Sigmoid colon (tissue), 7 donors: Measurements from ENCODE around the gene TCEANC2. TPM values are rescaled to one million over a fixed set of nuclear protein-coding genes. Genes with fewer than 3 reads are reported as not detected.

Experiments used
- DNase-seq: peaks from one replicate; pipeline ENCODE4 v3.0.0-alpha.2; 2019
- H3K27ac ChIP-seq, 4 donors: fragments of 200-600 bp; sonication (generic); one replicate each; pipeline ENCODE4 v1.5.1; 2016 to 2019; ENCODE audit warnings: mild to moderate bottlenecking in 1 of 4
- H3K27me3 ChIP-seq, 3 donors: fragments of 200-600 bp; sonication (generic); one replicate each; pipeline ENCODE4 v1.5.1; 2019; ENCODE audit warnings: mild to moderate bottlenecking in 1 of 3
- H3K36me3 ChIP-seq, 4 donors: fragments of 200-600 bp; sonication (generic); one replicate each; pipeline ENCODE4 v1.5.1; 2016 to 2019
- H3K4me1 ChIP-seq, 4 donors: fragments of 200-600 bp; sonication (generic); one replicate each; pipeline ENCODE4 v1.5.1; 2017 to 2019
- H3K4me3 ChIP-seq, 4 donors: fragments of 200-600 bp; sonication (generic); one replicate each; pipeline ENCODE4 v1.5.1; 2017 to 2019; ENCODE audit warnings: mild to moderate bottlenecking in 2 of 4, moderate library complexity in 1 of 4
- H3K9me3 ChIP-seq, 4 donors: fragments of 200-600 bp in 3 of 4; sonication (generic) in 3 of 4; one replicate each; pipeline versions ENCODE4 v1.5.1 to v1.6.1; 2013 to 2019
- CTCF ChIP-seq, 4 experiments: fragments of 450-650 bp in 3 of 4; fragments of 200-600 bp in 1 of 4; IDR thresholded peaks; one replicate each; pipeline ENCODE4 v1.5.1; 2016 to 2019; ENCODE audit warnings: antibody characterized with exemption in 4 of 4, mild to moderate bottlenecking in 3 of 4, moderate library complexity in 2 of 4
- EP300 ChIP-seq, 4 donors: sonication (generic); formaldehyde crosslinking; IDR thresholded peaks; one replicate each; pipeline ENCODE4 v1.6.1; 2017; ENCODE audit warnings: antibody characterized with exemption in 4 of 4
- POLR2A ChIP-seq, 2 donors: fragments of 450-650 bp; IDR thresholded peaks; one replicate each; pipeline ENCODE4 v1.6.1; 2016; ENCODE audit warnings: antibody characterized with exemption in 2 of 2, mild to moderate bottlenecking in 2 of 2, moderate library complexity in 2 of 2
- POLR2AphosphoS5 ChIP-seq, 4 donors: sonication (generic); formaldehyde crosslinking; IDR thresholded peaks; one replicate each; pipeline ENCODE4 v1.6.1; 2017; ENCODE audit warnings: antibody characterized with exemption in 4 of 4
- WGBS, 2 donors: extraction: QIAGEN DNeasy Blood & Tissue Kit; methylation state at CpG; one replicate each; pipeline ENCODE4 v1.1.7; 2013; 5-methylcytosine and 5-hydroxymethylcytosine counted together
- intact Hi-C: fragments of 100-400 bp; cut with DNase I; formaldehyde crosslinking; loops from one replicate; pipeline ENCODE4 v1.15.1; 2023
- polyA plus RNA-seq, 3 donors: library from polyadenylated mRNA; stranded (reverse); fragments of 200-250 nt; gene quantifications; one replicate each; pipeline ENCODE4 v1.2.3, GENCODE V29; 2013
- total RNA-seq, 4 donors: library from RNA; depleted of rRNA; stranded (reverse); fragments of >200 nt; gene quantifications; one replicate each; pipeline ENCODE4 v1.1.0, GENCODE V29; 2016
- donor health status: healthy with polysubstance abuse.
- donor health status: Bipolar disorder and iron deficiency.
- donor health status: healthy.

TCEANC2 gene
- total and polyA plus RNA-seq, 7 donors, result 1.8 to 6.9 (median 6.1) TPM

DNA sequence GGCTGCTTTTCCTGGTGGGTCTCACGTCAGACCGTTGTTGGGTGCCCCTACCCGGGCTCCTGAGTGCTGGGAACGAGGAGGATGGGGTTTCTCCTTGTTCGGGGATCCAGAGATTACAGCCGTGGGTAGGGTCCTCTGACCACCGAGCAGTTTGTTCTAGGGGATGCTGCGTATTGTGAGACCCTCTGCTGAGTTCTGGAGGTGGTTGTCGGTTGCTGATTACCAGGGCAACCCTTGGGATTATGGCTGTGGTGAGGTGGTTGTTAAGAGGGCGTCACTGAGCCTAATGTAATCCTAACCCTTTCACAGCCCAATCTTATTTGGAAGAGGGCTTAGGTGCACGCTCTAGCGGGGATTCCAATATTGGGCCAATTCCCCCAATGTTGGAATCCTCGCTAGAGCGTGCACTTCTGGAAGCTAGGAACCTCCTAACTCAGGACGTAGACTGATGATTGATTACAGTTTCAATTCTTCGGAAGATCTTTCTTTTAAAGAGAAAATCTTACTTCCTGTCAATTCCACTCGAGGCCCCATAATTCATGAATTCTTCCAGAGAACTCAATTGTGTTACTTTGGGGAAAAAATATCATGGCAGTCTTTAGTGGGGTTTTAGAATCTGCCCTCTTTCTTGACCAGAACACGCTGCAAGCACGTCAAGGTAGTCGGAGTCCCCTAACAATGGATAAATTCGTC lies 483 bp downstream of the TCEANC2 start:
- no peaks in the 10 kb centered on the region for H3K27me3 ChIP-seq
- intact Hi-C loops, result loop anchor here (1.0 to 5.0 kb wide), 6 partner anchors 103 to 434 kb away; partner anchors contain the start of genes NDC1 and SSBP3
- TF ChIP-seq CTCF (IDR thresholded peaks at IDR 0.05) (no peak), EP300 (IDR thresholded peaks at IDR 0.05) (no peak), POLR2A (IDR thresholded peaks at IDR 0.05) (no peak), POLR2AphosphoS5 (IDR thresholded peaks at IDR 0.05) (no peak)
- peak overlapping the region; percentile 87 to 93 (median 90) for H3K4me3 ChIP-seq
- H3K9me3 ChIP-seq, result no peaks in the 10 kb centered on the region
- no peak for DNase-seq
- H3K27ac ChIP-seq, result peak overlapping the region; percentile 96 to 98 (median 97)
- peaks cover 0 to 46% (median 39%) of the 10 kb centered on the region in 4 donors for H3K4me1 ChIP-seq
- no peaks in the 10 kb centered on the region for H3K36me3 ChIP-seq
- WGBS, 2 donors, result 3 to 5% methylated on average over 21 of the region's 21 CpGs

DNA sequence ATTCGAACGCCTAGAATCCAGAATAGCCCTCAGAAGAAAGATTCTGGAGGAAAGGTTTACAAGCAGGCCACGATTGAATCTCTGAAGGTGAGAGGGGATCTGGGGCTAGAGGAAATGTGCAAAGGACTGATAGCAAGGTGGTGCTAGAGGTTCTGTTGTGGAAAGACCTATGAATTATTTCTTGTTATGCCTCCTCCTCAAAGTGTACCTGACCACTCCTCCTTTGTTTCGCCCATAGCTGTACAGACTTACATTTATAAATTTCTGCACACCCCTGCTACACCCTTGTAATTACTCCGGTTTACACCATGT lies 986 bp downstream of the TCEANC2 start:
- WGBS, 2 donors, result 10 to 20% methylated on average over 5 of the region's 5 CpGs
- Histone ChIP-seq H3K4me1 (peaks cover 0 to 40% (median 34%) of the 10 kb centered on the region in 4 donors), H3K27ac (peak overlapping the region in 2 of 4 donors; percentile 96 to 97)

GRCh38 chr1:54064299-54064698 lies 10.9 kb downstream of the TCEANC2 start:
- no peak for TF ChIP-seq EP300 (IDR thresholded peaks at IDR 0.05)
- no peak for TF ChIP-seq POLR2A (IDR thresholded peaks at IDR 0.05)
- no peak for TF ChIP-seq POLR2AphosphoS5 (IDR thresholded peaks at IDR 0.05)
- Histone ChIP-seq H3K4me1 (no peaks in the 10 kb centered on the region), H3K4me3 (no peak overlapping the region), H3K9me3 (no peaks in the 10 kb centered on the region), H3K27ac (no peak overlapping the region), H3K36me3 (no peaks in the 10 kb centered on the region), H3K27me3 (no peaks in the 10 kb centered on the region)
- no peak for DNase-seq
- 81 to 84% methylated on average over 5 of the region's 5 CpGs for WGBS, 2 donors
- intact Hi-C loops, result no loop called here

More for the DNA sequence above, 986 bp downstream of the TCEANC2 start:
- no peak for DNase-seq
- no peaks in the 10 kb centered on the region for H3K27me3 ChIP-seq
- intact Hi-C loops, result loop anchor here (5.0 kb wide), 2 partner anchors 157 to 218 kb away; no protein-coding TSS in a partner anchor
- no peaks in the 10 kb centered on the region for H3K9me3 ChIP-seq
- H3K36me3 ChIP-seq, result no peaks in the 10 kb centered on the region
- H3K4me3 ChIP-seq, result peak overlapping the region in 3 of 4 donors; percentile 87 to 93 (median 92)
- TF ChIP-seq EP300 (IDR thresholded peaks at IDR 0.05), result no peak
- TF ChIP-seq POLR2AphosphoS5 (IDR thresholded peaks at IDR 0.05), result no peak
- TF ChIP-seq CTCF (IDR thresholded peaks at IDR 0.05), result no peak
- no peak for TF ChIP-seq POLR2A (IDR thresholded peaks at IDR 0.05)

DNA sequence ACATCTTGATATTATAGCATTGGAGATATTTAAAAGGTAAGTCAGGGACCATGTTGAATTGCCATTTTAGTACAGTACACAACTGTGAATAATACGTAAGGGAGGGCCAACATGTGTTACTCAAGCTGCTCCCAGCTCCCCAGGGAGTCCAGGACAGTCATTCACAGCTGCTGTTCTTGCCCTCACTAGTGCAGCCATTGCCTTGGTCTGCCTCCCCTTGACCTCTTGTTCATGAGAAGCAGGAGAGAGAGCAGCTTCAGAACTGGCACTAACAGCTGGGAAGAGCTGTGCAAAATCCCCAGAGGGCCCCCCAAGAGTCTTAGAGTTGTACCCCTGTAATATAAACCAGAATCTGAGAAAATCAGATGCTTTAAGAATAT lies 16.4 kb downstream of the TCEANC2 start:
- no peak for TF ChIP-seq POLR2AphosphoS5 (IDR thresholded peaks at IDR 0.05)
- TF ChIP-seq EP300 (IDR thresholded peaks at IDR 0.05), result no peak
- no peak for TF ChIP-seq POLR2A (IDR thresholded peaks at IDR 0.05)
- no peak for TF ChIP-seq CTCF (IDR thresholded peaks at IDR 0.05)
- Histone ChIP-seq H3K36me3 (no peaks in the 10 kb centered on the region), H3K9me3 (no peaks in the 10 kb centered on the region), H3K27me3 (no peaks in the 10 kb centered on the region), H3K4me1 (no peaks in the 10 kb centered on the region), H3K27ac (no peak overlapping the region), H3K4me3 (no peak overlapping the region)
- DNase-seq, result no peak
- intact Hi-C loops, result loop anchor here (1.0 to 5.0 kb wide), 3 partner anchors 328 to 738 kb away; a partner anchor contains a TSS
- WGBS, 2 donors, result 52 to 62% methylated on average over 1 of the region's 1 CpG

- Histone ChIP-seq H3K27ac (no peak overlapping the region), H3K9me3 (no peaks in the 10 kb centered on the region), H3K4me3 (no peak overlapping the region), H3K36me3 (no peaks in the 10 kb centered on the region), H3K4me1 (no peaks in the 10 kb centered on the region), H3K27me3 (no peaks in the 10 kb centered on the region)
- no peak for DNase-seq
- TF ChIP-seq POLR2AphosphoS5 (IDR thresholded peaks at IDR 0.05), result no peak
- TF ChIP-seq CTCF (IDR thresholded peaks at IDR 0.05), result peak; percentile 20 to 64 (median 61)
- no peak for TF ChIP-seq POLR2A (IDR thresholded peaks at IDR 0.05)
- TF ChIP-seq EP300 (IDR thresholded peaks at IDR 0.05), result no peak
- 3 to 13% methylated on average over 2 of the region's 2 CpGs for WGBS, 2 donors
- intact Hi-C loops, result loop anchor here (1.0 to 5.0 kb wide), 2 partner anchors 419 to 737 kb away; a partner anchor contains a TSS
Measured at GRCh38 chr1:54070171-54070837, 16.9 kb downstream of the TCEANC2 start.
